Inferior parietal cortex (tissue), 1 donor: ENCODE data around the gene BRCC3.

ENCODE experiments used
- DNase-seq: peaks from one replicate; pipeline ENCODE4 v3.0.0-alpha.2; 2016; ENCODE audit errors: extremely low spot score

The BRCC3 gene

DNA sequence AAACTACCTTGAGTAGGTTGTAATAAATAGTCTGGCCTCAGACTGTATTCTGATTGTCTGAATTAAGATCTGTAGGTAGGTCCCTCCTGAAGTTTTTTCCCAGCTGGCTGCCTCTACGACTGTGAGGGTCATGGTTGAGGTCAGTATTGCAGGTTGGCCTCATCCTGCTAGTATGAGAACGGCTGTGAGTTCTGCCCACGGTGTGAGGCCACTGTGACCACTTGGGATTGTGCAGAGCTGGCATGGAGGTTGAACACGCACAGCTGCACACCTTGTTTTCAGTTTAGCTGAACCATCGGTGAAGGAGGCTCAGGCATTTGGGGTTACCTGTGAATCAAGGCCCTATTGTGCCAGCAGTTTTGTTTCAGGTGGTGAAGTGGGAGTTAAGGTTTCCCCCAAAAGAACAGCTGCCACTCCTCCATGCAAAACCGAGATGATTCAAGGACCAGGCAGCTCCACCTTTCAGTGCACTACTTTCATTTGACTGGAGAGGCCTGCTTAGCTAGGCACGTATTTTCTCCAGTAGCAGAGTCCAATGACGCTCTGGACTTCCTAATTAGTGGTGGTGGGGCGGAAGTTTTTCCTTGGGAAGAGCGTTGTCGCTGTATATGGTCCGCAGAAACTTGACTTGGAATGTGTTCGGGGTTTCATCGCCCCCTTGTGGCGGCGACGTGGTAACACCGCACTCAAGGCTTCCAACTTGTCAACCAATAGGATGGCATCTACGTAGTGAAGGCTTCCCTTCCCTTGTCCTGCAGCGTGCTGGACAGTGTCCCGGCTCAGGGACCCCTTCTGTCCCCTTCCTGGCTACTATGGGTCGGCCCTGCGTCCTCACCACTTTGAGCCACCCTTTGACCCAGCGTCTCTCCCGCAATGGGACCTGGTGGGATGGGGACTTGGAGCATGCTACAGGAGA, 14.2 kb upstream of the BRCC3 start:
- DNase-seq: peak; percentile 63

GRCh38 chrX:155061760-155062159, 9.5 kb upstream of the BRCC3 start:
- DNase-seq: no peak

- DNase-seq: no peak
Observed at GRCh38 chrX:155065035-155065734, 6.1 kb upstream of the BRCC3 start.

DNA sequence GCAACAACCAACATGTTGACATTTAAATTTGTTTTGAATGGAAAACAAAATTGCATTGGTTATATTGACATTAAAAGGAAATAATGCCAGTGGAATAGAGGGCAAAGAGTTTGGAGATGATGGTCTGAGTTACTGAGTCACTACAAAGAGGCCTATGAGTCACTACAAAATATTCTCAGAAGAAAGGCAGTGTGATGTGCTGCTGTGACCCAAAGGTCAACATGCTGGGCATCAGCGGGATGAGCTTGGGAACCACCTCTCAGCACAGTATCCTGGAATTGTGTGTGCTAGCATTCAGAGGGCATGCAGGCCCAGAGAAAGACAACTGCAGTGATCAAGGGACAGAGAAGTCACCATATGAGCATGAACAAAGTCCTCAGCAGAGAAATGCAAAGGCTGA, 3.1 kb upstream of the BRCC3 start:
- no peak for DNase-seq

GRCh38 chrX:155069414-155069813, 1.9 kb upstream of the BRCC3 start:
- DNase-seq: no peak

DNA sequence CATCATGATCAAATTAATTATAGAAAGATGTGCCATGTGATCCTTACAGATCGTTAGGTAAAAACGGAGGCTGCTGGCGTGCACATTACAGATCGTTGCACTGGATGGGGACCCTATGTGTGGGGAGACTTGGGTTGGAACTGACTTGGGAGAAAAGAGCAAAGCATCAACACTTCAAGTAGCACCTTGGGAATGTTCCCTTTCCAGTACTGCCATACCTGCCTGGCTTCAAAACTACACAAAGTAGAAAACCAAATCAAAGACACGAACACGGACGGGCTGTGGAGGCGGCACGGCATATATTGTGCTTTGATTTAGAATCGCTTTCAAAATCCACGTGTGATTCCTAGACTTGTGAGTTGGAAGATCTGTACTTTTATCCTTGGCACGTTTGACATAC, 1.3 kb upstream of the BRCC3 start:
- no peak for DNase-seq

DNA sequence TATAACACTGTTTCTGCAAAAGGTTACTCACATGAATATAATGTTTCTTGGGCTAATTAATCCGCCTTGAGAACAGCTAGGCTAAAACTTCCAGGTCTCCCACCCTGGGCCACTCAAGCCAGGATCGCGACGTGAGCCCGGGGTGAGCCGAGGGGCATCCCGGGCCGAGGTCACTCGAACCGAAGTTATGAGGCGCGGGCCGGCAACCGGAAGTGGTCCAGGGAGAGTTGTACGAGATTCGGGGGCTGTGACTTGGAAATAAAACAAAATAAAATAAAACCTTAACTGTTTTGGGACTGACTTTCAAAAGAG, 689 bp upstream of the BRCC3 start:
- no peak for DNase-seq

GRCh38 chrX:155071694-155072280, 479 bp downstream of the BRCC3 start:
- no peak for DNase-seq

- peak; percentile 3 for DNase-seq
Observed at GRCh38 chrX:155086202-155086840, 15.0 kb downstream of the BRCC3 start.

DNA sequence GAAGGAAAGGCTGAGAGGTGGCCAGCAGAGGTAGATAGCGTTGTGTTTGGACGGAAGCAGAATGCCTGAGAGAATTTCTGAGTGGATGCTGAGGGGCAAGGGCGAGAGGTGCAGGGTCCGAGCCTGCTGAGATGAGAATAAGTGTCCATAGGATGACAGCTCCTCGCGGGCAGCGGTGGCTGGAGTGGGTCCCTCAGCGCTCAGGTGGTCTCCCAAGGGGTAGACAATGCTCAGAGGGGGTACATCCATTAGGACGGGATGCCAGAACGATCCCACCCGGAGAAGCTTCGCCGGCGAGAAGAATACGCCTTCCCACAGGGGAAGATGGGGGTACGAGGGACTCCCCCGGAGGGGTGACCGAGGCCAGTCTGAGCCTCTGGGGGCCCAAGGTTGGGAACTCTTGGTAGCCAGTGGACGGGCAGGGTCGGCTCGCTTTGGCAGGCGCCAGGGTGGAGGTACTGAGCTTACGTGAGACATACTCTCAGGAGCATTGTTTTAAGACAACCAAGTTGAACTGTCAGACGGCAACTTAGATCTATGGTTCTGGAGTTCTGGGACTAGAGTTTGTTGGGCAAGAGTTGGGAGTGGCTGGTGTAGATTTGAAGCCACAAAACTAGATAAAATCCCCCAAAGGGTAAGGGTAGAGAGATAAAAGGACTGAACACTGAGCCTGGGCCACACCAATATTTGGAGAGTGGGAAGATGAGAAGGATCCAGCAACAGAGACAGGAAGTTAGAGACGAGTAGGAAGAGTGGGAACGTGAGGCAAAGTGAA, 15.8 kb downstream of the BRCC3 start:
- no peak for DNase-seq

- peak; percentile 19 for DNase-seq
Observed at GRCh38 chrX:155094468-155095061, 23.3 kb downstream of the BRCC3 start.

- DNase-seq: no peak
Observed at GRCh38 chrX:155105919-155106318, 34.6 kb downstream of the BRCC3 start.

- no peak for DNase-seq
Observed at GRCh38 chrX:155108427-155108826, 37.1 kb downstream of the BRCC3 start.

GRCh38 chrX:155112171-155112570, 40.9 kb downstream of the BRCC3 start:
- DNase-seq: no peak

DNA sequence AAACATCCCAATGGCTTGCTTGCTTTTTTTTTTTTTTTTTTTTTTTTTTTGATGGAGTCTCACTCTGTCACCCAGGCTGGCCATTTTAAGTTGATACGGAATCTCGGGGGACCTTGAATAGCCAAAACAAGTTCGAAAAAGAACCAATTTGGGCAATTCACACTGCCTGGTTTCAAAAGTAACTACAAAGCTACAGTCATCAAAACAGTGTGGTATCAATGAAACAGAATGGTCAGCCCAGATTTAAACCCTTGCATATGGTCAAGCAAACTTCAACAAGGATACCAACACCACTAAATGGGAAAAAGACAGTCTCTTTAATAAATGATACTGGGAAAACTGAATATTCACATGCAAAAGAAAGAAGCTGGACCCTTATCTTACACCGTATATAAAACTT, 41.8 kb downstream of the BRCC3 start:
- DNase-seq: no peak

DNA sequence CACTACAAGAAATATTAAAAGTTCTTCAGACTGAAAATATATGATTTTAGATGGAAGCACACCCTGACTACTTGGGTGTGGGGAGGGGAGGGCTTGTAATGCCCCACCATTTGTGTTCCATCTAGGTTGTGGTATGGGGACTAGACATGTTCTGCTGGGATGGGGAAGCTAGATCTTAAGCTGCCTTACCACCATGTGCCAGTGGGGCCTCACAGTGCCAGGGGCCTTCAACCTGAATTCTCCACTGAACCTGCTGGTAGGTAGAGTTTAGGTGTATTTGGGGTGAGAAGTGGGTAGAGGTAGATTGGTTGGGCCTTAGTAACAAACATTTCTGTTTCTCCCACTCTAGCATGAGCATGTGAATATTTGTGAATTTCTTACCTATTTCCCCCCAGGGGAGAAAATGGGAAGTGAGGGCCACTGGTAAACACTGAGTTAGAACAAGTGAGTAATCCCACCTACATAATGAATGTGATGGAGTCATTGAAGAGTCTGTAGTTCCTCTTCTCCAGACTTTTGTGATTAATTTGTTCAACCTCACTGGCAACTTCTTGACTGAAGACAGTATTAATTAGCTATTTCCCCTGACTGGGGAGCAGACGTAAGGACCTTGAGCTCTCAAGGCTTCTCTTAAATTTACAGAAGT, 44.0 kb downstream of the BRCC3 start:
- no peak for DNase-seq

- DNase-seq: no peak
Observed at GRCh38 chrX:155127465-155127864, 56.2 kb downstream of the BRCC3 start.

DNA sequence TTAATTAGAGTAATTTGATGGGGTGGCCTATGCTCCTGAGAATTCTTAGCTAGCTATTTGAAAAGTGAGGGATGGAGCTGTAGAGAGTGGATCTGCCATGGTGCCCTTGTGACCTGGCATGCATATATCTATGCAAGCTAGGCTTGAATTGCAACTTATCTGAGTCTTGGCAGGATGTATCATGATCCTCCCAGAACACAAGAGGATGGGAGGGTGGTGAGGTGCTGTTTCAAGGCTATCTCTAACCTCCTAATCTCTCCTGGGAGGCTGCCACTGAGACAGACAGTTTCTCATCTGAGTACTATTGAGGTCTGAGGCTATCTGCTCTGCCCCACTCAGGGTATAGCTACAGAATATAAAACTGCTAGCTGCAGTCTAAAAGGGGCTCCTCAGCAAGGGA, 56.6 kb downstream of the BRCC3 start:
- no peak for DNase-seq

DNA sequence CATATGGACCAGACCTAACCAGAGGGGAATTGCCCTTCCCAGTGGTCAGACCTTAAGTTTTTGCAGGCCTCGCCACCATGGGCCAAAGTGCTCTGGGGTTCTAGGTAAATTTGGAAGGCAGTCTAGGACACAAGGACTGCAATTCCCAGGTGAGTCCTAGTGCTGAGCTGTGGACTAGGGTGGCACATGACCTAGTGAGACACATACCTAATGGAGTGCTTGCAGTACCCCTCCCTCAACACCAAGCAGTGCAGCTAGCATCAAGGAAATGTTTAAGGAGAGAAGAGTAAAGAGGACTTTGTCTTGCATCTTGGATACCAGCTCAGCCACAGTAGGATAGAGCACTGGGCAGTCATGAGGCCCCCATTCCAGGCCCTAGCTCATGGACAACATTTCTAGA, 60.8 kb downstream of the BRCC3 start:
- DNase-seq: no peak

GRCh38 chrX:155134255-155134654, 62.9 kb downstream of the BRCC3 start:
- no peak for DNase-seq
